Esophagus muscularis mucosa (tissue), 4 donors: ENCODE data around the gene CHL1. TPM values are rescaled to one million over a fixed set of nuclear protein-coding genes. Genes with fewer than 3 reads are reported as not detected.

ENCODE experiments used
- DNase-seq: peaks from one replicate; pipeline ENCODE4 v3.0.0-alpha.2; 2017; ENCODE audit errors: extremely low spot score
- H3K27ac ChIP-seq, 4 donors: fragments of 200-600 bp; sonication (generic); replicated peaks in 1 of 4; 1 replicate in 3 of 4; 2 replicates in 1 of 4; pipeline ENCODE4 v1.5.1; 2016 to 2019; ENCODE audit warnings: mild to moderate bottlenecking in 1 of 4
- H3K27me3 ChIP-seq, 4 donors: fragments of 200-600 bp; sonication (generic); one replicate each; pipeline versions ENCODE4 v1.5.1 to v1.6.0; 2016 to 2019
- H3K36me3 ChIP-seq, 4 donors: fragments of 200-600 bp; sonication (generic); one replicate each; pipeline ENCODE4 v1.5.1; 2016 to 2019
- H3K4me1 ChIP-seq, 4 donors: fragments of 200-600 bp; sonication (generic); one replicate each; pipeline ENCODE4 v1.5.1; 2016 to 2019
- H3K4me3 ChIP-seq, 4 donors: fragments of 200-600 bp; sonication (generic); 1 replicate in 2 of 4; 2 replicates in 2 of 4; pipeline ENCODE4 v1.5.1; 2016 to 2019; ENCODE audit warnings: mild to moderate bottlenecking in 4 of 4, moderate library complexity in 1 of 4
- H3K9me3 ChIP-seq, 4 donors: fragments of 200-600 bp; sonication (generic); 1 replicate in 3 of 4; 2 replicates in 1 of 4; pipeline ENCODE4 v1.5.1; 2016 to 2019
- CTCF ChIP-seq, 3 experiments: fragments of 200-600 bp in 2 of 3; fragments of 450-650 bp in 1 of 3; sonication (generic) in 2 of 3; IDR thresholded peaks; one replicate each; pipeline ENCODE4 v1.5.1; 2017 to 2019; ENCODE audit warnings: antibody characterized with exemption in 3 of 3, mild to moderate bottlenecking in 2 of 3, moderate library complexity in 1 of 3
- EP300 ChIP-seq: sonication (generic); formaldehyde crosslinking; IDR thresholded peaks from one replicate; pipeline ENCODE4 v1.6.1; 2017; ENCODE audit warnings: antibody characterized with exemption
- POLR2A ChIP-seq: fragments of 450-650 bp; IDR thresholded peaks from one replicate; pipeline ENCODE4 v1.6.1; 2017; ENCODE audit warnings: antibody characterized with exemption, moderate library complexity, mild to moderate bottlenecking, low read depth
- POLR2AphosphoS5 ChIP-seq, 2 donors: sonication (generic); formaldehyde crosslinking; IDR thresholded peaks; one replicate each; pipeline ENCODE4 v1.6.1; 2017; ENCODE audit warnings: antibody characterized with exemption in 2 of 2
- WGBS: methylation state at CpG from one replicate; pipeline ENCODE4 v1.1.5; 2018; 5-methylcytosine and 5-hydroxymethylcytosine counted together
- intact Hi-C: fragments of 100-400 bp; cut with DNase I; formaldehyde crosslinking; loops from one replicate; pipeline ENCODE4 v1.15.1; 2023
- total RNA-seq, 4 donors: library from RNA; depleted of rRNA; stranded (reverse); fragments of >200 nt; gene quantifications; one replicate each; pipeline versions ENCODE4 v1.1.0 to v1.2.1, GENCODE V29; 2016

The CHL1 gene
- total RNA-seq, 4 donors from 2014 or later: 33.0 to 49.1 (median 42.5) TPM

GRCh38 chr3:257826-258225 is 61.3 kb downstream of the CHL1 start:
- no peaks in the 10 kb centered on the region for H3K36me3 ChIP-seq
- no peaks in the 10 kb centered on the region for H3K9me3 ChIP-seq
- no peak for DNase-seq
- H3K4me1 ChIP-seq: no peaks in the 10 kb centered on the region
- TF ChIP-seq EP300 (no peak), POLR2AphosphoS5 (IDR thresholded peaks at IDR 0.05) (no peak), CTCF (IDR thresholded peaks at IDR 0.05) (no peak), POLR2A (no peak)
- WGBS: 71% methylated on average over 6 of the region's 6 CpGs
- H3K27ac ChIP-seq: no peak overlapping the region
- no peak overlapping the region for H3K4me3 ChIP-seq
- no peaks in the 10 kb centered on the region for H3K27me3 ChIP-seq
- intact Hi-C loops: no loop called here

GRCh38 chr3:260898-261297 is 64.3 kb downstream of the CHL1 start:
- TF ChIP-seq POLR2AphosphoS5 (IDR thresholded peaks at IDR 0.05) (no peak), EP300 (no peak), CTCF (IDR thresholded peaks at IDR 0.05) (no peak), POLR2A (no peak)
- Histone ChIP-seq H3K36me3 (no peaks in the 10 kb centered on the region), H3K4me1 (no peaks in the 10 kb centered on the region), H3K4me3 (no peak overlapping the region), H3K9me3 (no peaks in the 10 kb centered on the region), H3K27me3 (no peaks in the 10 kb centered on the region), H3K27ac (no peak overlapping the region)
- WGBS: 80% methylated on average over 2 of the region's 2 CpGs
- no peak for DNase-seq
- intact Hi-C loops: no loop called here

- no peaks in the 10 kb centered on the region for H3K27me3 ChIP-seq
- H3K4me3 ChIP-seq: no peak overlapping the region
- H3K27ac ChIP-seq: no peak overlapping the region
- TF ChIP-seq POLR2A (no peak), POLR2AphosphoS5 (IDR thresholded peaks at IDR 0.05) (no peak), CTCF (IDR thresholded peaks at IDR 0.05) (no peak), EP300 (no peak)
- no peaks in the 10 kb centered on the region for H3K9me3 ChIP-seq
- no peak for DNase-seq
- intact Hi-C loops: no loop called here
- no peaks in the 10 kb centered on the region for H3K36me3 ChIP-seq
- 79% methylated on average over 4 of the region's 4 CpGs for WGBS
- H3K4me1 ChIP-seq: no peaks in the 10 kb centered on the region
These were observed 66.8 kb downstream of the CHL1 start for GRCh38 chr3:263393-263792.

- intact Hi-C loops: no loop called here
- WGBS: 72% methylated on average over 9 of the region's 9 CpGs
These were observed 68.0 kb downstream of the CHL1 start for GRCh38 chr3:264394-265156.

GRCh38 chr3:267101-267500 is 70.5 kb downstream of the CHL1 start:
- Histone ChIP-seq H3K4me1 (no peaks in the 10 kb centered on the region), H3K27ac (no peak overlapping the region), H3K27me3 (no peaks in the 10 kb centered on the region), H3K4me3 (no peak overlapping the region), H3K36me3 (no peaks in the 10 kb centered on the region), H3K9me3 (no peaks in the 10 kb centered on the region)
- 93% methylated on average over 1 of the region's 1 CpG for WGBS
- no peak for TF ChIP-seq EP300
- TF ChIP-seq CTCF (IDR thresholded peaks at IDR 0.05): no peak
- no peak for TF ChIP-seq POLR2A
- TF ChIP-seq POLR2AphosphoS5 (IDR thresholded peaks at IDR 0.05): no peak
- intact Hi-C loops: no loop called here
- no peak for DNase-seq

More at GRCh38 chr3:264394-265156, 68.0 kb downstream of the CHL1 start:
- H3K4me1 ChIP-seq: no peaks in the 10 kb centered on the region
- no peaks in the 10 kb centered on the region for H3K27me3 ChIP-seq
- no peaks in the 10 kb centered on the region for H3K36me3 ChIP-seq
- H3K9me3 ChIP-seq: no peaks in the 10 kb centered on the region
- no peak for DNase-seq
- no peak overlapping the region for H3K4me3 ChIP-seq
- no peak overlapping the region for H3K27ac ChIP-seq
- TF ChIP-seq EP300: no peak
- TF ChIP-seq POLR2AphosphoS5 (IDR thresholded peaks at IDR 0.05): no peak
